GM19239 (cell line): Measurements from ENCODE around the gene PPP1R36.
"Not testable (repeated sequence)": the region's sequence is repeated elsewhere in the genome, so short reads cannot be mapped to it uniquely, and the experiment has no call there.

Experiments
- DNase-seq: peaks from one replicate; pipeline ENCODE4 v3.0.0; 2011; ENCODE audit warnings: low spot score; ENCODE audit not compliant: insufficient read length
- FAIRE-seq: peaks from 2 replicates; lab custom pipeline; 2011; peaks lifted over from hg19 to GRCh38; lab: Jason Lieb, UNC

PPP1R36 gene

GRCh38 chr14:64610049-64610746, 60.4 kb downstream of the PPP1R36 start:
- FAIRE-seq = no peak

GRCh38 chr14:64611358-64612020, 61.7 kb downstream of the PPP1R36 start:
- no peak for FAIRE-seq
- no peak for DNase-seq

More at GRCh38 chr14:64610049-64610746, 60.4 kb downstream of the PPP1R36 start:
- DNase-seq = no peak

GRCh38 chr14:64612021-64612380, 62.2 kb downstream of the PPP1R36 start:
- DNase-seq (no peak), FAIRE-seq (no peak)

- no peak for FAIRE-seq
- no peak for DNase-seq
These were observed 63.4 kb downstream of the PPP1R36 start for GRCh38 chr14:64612971-64613666.

GRCh38 chr14:64614166-64614565, 64.4 kb downstream of the PPP1R36 start:
- DNase-seq (no peak), FAIRE-seq (no peak)

GRCh38 chr14:64614805-64615391, 65.1 kb downstream of the PPP1R36 start:
- no peak for DNase-seq
- FAIRE-seq = no peak

GRCh38 chr14:64617872-64618408, 68.2 kb downstream of the PPP1R36 start:
- DNase-seq, FAIRE-seq: not testable (repeated sequence)

GRCh38 chr14:64620910-64621309, 71.1 kb downstream of the PPP1R36 start:
- DNase-seq (no peak), FAIRE-seq (no peak)

GRCh38 chr14:64623554-64624165, 73.9 kb downstream of the PPP1R36 start:
- no peak for FAIRE-seq
- no peak for DNase-seq

GRCh38 chr14:64625386-64626232, 75.8 kb downstream of the PPP1R36 start:
- no peak for FAIRE-seq
- DNase-seq = no peak

- DNase-seq (no peak), FAIRE-seq (no peak)
These were observed 79.2 kb downstream of the PPP1R36 start for GRCh38 chr14:64628940-64629408.

GRCh38 chr14:64630778-64631177, 81.0 kb downstream of the PPP1R36 start:
- FAIRE-seq = no peak
- DNase-seq = no peak

- FAIRE-seq, DNase-seq: not testable (repeated sequence)
These were observed 81.5 kb downstream of the PPP1R36 start for GRCh38 chr14:64631222-64631621.

GRCh38 chr14:64632056-64632455, 82.3 kb downstream of the PPP1R36 start:
- FAIRE-seq = no peak

GRCh38 chr14:64634558-64634957, 84.8 kb downstream of the PPP1R36 start:
- FAIRE-seq (no peak), DNase-seq (no peak)

More at GRCh38 chr14:64632056-64632455, 82.3 kb downstream of the PPP1R36 start:
- no peak for DNase-seq

GRCh38 chr14:64636208-64636979, 86.6 kb downstream of the PPP1R36 start:
- peak; percentile 84 for FAIRE-seq
- peak; percentile 70 for DNase-seq

GRCh38 chr14:64636980-64637429, 87.2 kb downstream of the PPP1R36 start:
- no peak for FAIRE-seq

GRCh38 chr14:64637735-64638473, 88.1 kb downstream of the PPP1R36 start:
- FAIRE-seq (no peak), DNase-seq (no peak)

More at GRCh38 chr14:64636980-64637429, 87.2 kb downstream of the PPP1R36 start:
- no peak for DNase-seq
